Activated T-helper 2 cell treated with anti-CD3 and anti-CD28 coated beads, Interferon-gamma antibody, Interleukin-2, Interleukin-4, amounts not matched to agents 10 μg/mL and 5 μg/mL and 100 μg/mL, durations not matched to agents 14 hours and 24 hours and 36 hours (primary cell): ENCODE data around the gene ARSI. TPM values are rescaled to one million over a fixed set of nuclear protein-coding genes. Genes with fewer than 3 reads are reported as not detected.

Source experiments
- DNase-seq: peaks from one replicate; pipeline ENCODE4 v3.0.0; 2021; ENCODE audit warnings: low spot score
- H3K27ac Mint-ChIP-seq: one replicate; pipeline ENCODE4 v1.8.0; 2021; ENCODE audit warnings: mixed read lengths
- H3K27me3 Mint-ChIP-seq: one replicate; pipeline ENCODE4 v1.8.0; 2021; ENCODE audit warnings: low read depth, mixed read lengths
- H3K36me3 Mint-ChIP-seq: one replicate; pipeline ENCODE4 v1.8.0; 2021; ENCODE audit warnings: low read depth, mixed read lengths
- H3K4me1 Mint-ChIP-seq: one replicate; pipeline ENCODE4 v1.8.0; 2021; ENCODE audit warnings: low read depth, mixed read lengths
- H3K4me3 Mint-ChIP-seq: one replicate; pipeline ENCODE4 v1.8.0; 2021; ENCODE audit warnings: low read depth, mild to moderate bottlenecking, moderate library complexity, mixed read lengths
- H3K9me3 Mint-ChIP-seq: one replicate; pipeline ENCODE4 v1.8.0; 2021; ENCODE audit warnings: mixed read lengths
- intact Hi-C: fragments of 100-400 bp; cut with micrococcal nuclease; formaldehyde crosslinking; loops from one replicate; pipeline ENCODE4 v1.15.1; 2023
- total RNA-seq: library from RNA; stranded (reverse); gene quantifications from 2 replicates; pipeline ENCODE4 v1.2.3, GENCODE V29; 2022

ARSI gene
- total RNA-seq, 1 donor from 2014 or later: not detected

DNA sequence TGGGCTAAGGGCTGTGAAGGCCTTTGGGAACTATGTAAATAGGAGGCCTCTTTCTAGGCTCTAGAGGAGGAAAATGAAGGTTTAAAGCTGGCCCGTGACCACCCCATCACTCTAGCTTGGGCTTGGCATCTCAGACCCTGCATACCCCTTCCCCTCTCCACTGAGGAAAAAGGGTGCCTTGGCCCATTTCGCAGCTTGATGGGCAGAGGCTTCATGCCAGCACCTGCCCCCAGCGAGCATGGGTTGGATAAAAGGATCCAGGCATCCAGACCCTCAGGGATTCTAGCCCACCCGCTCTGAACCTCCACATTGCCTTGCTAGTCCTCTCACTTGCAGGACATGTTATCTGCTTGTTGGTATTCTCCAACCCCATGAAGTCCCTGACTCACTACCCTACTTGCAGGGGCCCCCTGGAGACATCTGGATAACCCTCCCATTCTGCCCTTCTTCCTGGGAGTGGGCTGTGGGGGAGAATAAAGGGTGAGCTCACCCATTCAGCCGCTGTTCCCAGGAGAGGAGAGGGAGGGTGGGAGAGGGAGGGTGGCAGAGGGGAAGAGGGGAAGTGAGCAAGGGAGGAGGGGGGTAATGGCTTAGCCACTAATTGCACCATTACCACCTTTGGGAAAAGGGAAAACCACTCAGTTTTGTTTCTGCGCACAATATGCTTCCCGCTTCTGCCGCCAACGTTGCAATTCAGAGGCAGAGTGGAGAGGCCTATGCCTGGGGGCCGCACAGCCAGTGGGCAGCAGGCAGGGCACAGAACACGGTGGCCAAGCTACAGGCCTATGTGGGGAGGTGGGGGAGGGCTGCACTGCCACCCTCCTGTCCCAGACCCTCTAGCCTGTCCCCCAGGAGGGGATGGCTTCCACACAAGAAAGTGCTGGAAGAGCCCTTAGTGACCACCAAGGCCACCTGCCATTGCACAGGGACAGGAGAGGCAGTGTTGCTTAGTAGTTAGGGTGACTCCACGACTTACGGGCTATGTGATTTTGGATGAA lies 11.0 kb downstream of the ARSI start:
- H3K4me3 Mint-ChIP-seq: no peak overlapping the region
- no peak for DNase-seq
- H3K4me1 Mint-ChIP-seq: no peaks in the 10 kb centered on the region
- no peaks in the 10 kb centered on the region for H3K9me3 Mint-ChIP-seq
- H3K36me3 Mint-ChIP-seq: no peaks in the 10 kb centered on the region
- peaks cover 1% of the 10 kb centered on the region for H3K27me3 Mint-ChIP-seq
- intact Hi-C loops: no loop called here
- no peak overlapping the region for H3K27ac Mint-ChIP-seq

DNA sequence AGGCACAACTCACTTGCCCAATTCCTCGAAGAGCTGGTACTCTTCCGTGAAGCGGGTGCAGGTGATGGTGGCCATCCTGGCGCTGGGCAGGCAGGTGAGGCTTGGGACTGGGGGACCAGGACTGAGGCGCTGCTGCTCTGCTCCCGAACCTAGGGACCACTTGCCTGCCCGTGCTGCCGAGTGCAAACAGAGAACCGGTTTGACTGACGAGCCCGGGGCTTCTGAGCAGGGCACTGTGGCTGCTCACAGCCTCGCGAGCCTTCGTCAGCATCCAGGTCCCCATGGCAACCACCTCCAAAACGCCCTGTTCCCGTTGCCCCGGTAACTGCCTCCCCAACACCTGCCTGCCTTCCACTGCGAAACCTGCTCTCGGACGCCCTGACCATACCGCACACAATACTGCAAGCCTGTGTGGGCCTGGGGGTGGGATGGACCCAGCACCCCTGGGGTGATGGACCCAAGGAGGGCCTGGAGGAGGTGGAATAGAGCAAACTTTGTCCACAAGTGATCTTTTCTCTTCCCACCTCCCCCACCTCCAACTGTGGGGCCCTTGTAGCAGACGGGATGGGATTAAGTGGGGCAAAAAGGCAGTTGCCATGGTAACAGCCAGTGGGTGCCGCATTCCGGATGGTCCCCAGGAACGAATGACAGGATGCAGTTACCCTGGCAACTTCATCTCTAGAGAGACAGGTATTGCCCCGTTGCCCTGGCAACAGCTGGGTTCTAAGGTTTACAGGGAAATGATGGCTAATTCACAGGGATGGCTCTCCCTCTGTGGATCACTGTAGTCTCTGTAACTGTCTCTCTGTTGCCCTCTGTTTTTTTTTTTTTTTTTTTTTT lies 12.9 kb downstream of the ARSI start, which contains the start of gene CAMK2A:
Gene CAMK2A, minus strand, starts transcription at position 223 of the 840 bp plus-strand sequence. Its CDS starts 148 bp downstream, at position 75.
- intact Hi-C loops: no loop called here
- peaks cover 1% of the 10 kb centered on the region for H3K27me3 Mint-ChIP-seq
- no peak within 1 kb of the TSS for H3K4me3 Mint-ChIP-seq
- H3K9me3 Mint-ChIP-seq: no peaks in the 10 kb centered on the region
- no peaks in the 10 kb centered on the region for H3K36me3 Mint-ChIP-seq
- DNase-seq: no peak
- H3K27ac Mint-ChIP-seq: no peak within 1 kb of the TSS
- no peaks in the 10 kb centered on the region for H3K4me1 Mint-ChIP-seq

DNA sequence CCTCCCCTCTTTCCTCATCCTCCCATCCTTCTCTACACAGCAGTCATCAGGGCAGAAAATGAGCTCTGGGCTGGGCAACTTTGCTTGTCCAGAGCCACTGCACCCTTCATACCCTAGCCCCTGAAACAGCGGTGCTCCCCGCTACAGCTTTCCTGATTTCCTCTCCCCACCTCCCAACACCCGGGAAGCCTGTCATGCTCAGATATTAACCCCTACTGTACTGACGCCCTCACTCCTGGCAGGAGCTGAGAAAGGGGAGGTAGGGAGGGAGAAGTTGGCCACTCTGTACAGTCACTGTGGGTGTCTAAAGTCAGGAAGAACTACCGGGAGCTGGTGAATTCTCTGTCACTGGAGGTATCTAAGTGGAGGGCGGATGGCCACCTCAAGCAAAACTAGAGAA lies 13.9 kb downstream of the ARSI start:
- Mint-ChIP-seq H3K27me3 (peaks cover 3% of the 10 kb centered on the region), H3K4me1 (no peaks in the 10 kb centered on the region), H3K36me3 (no peaks in the 10 kb centered on the region), H3K9me3 (no peaks in the 10 kb centered on the region), H3K27ac (no peak overlapping the region), H3K4me3 (no peak overlapping the region)
- no peak for DNase-seq
- intact Hi-C loops: no loop called here

- H3K4me1 Mint-ChIP-seq: no peaks in the 10 kb centered on the region
- no peaks in the 10 kb centered on the region for H3K9me3 Mint-ChIP-seq
- peaks cover 3% of the 10 kb centered on the region for H3K27me3 Mint-ChIP-seq
- no peak overlapping the region for H3K27ac Mint-ChIP-seq
- no peaks in the 10 kb centered on the region for H3K36me3 Mint-ChIP-seq
- no peak for DNase-seq
- no peak overlapping the region for H3K4me3 Mint-ChIP-seq
- intact Hi-C loops: no loop called here
Observed at GRCh38 chr5:150288361-150288760, 14.3 kb downstream of the ARSI start.

GRCh38 chr5:150286820-150287219 lies 15.9 kb downstream of the ARSI start:
- Mint-ChIP-seq H3K27me3 (peaks cover 3% of the 10 kb centered on the region), H3K9me3 (no peaks in the 10 kb centered on the region), H3K36me3 (no peaks in the 10 kb centered on the region), H3K4me1 (no peaks in the 10 kb centered on the region), H3K27ac (no peak overlapping the region), H3K4me3 (no peak overlapping the region)
- intact Hi-C loops: no loop called here
- no peak for DNase-seq

GRCh38 chr5:150285114-150285513 lies 17.6 kb downstream of the ARSI start:
- Mint-ChIP-seq H3K27ac (no peak overlapping the region), H3K4me1 (no peaks in the 10 kb centered on the region), H3K27me3 (peaks cover 3% of the 10 kb centered on the region), H3K9me3 (no peaks in the 10 kb centered on the region), H3K4me3 (no peak overlapping the region), H3K36me3 (no peaks in the 10 kb centered on the region)
- DNase-seq: no peak
- intact Hi-C loops: no loop called here

GRCh38 chr5:150284311-150284710 lies 18.4 kb downstream of the ARSI start:
- Mint-ChIP-seq H3K27ac (no peak overlapping the region), H3K4me3 (no peak overlapping the region), H3K36me3 (no peaks in the 10 kb centered on the region), H3K9me3 (no peaks in the 10 kb centered on the region), H3K27me3 (peaks cover 3% of the 10 kb centered on the region), H3K4me1 (no peaks in the 10 kb centered on the region)
- intact Hi-C loops: no loop called here
- no peak for DNase-seq

GRCh38 chr5:150283904-150284303 lies 18.8 kb downstream of the ARSI start:
- no peaks in the 10 kb centered on the region for H3K36me3 Mint-ChIP-seq
- no peaks in the 10 kb centered on the region for H3K9me3 Mint-ChIP-seq
- no peak overlapping the region for H3K4me3 Mint-ChIP-seq
- no peak for DNase-seq
- H3K27ac Mint-ChIP-seq: no peak overlapping the region
- peaks cover 3% of the 10 kb centered on the region for H3K27me3 Mint-ChIP-seq
- H3K4me1 Mint-ChIP-seq: no peaks in the 10 kb centered on the region
- intact Hi-C loops: no loop called here

DNA sequence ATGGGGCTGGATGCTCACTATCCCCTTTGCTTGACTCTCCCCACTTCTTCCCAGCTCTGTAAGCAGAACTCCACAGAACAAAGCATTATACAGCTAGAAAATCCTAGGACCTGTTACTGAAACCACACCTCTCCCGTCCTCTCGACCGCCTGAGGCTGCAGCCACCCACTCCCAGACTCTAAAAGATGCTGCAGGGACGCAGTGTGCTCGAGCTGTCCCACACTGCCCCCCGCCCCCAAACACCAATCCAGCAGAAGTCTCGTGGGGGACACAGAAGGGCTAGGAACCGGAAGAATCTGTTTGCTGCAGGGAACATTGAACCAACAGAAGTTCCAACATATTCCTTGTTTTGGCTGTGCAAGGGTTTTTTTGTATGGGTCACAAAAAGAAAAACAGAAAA lies 20.7 kb downstream of the ARSI start:
- no peaks in the 10 kb centered on the region for H3K36me3 Mint-ChIP-seq
- no peak overlapping the region for H3K4me3 Mint-ChIP-seq
- H3K9me3 Mint-ChIP-seq: no peaks in the 10 kb centered on the region
- no peak for DNase-seq
- H3K27me3 Mint-ChIP-seq: peaks cover 3% of the 10 kb centered on the region
- H3K27ac Mint-ChIP-seq: no peak overlapping the region
- intact Hi-C loops: no loop called here
- no peaks in the 10 kb centered on the region for H3K4me1 Mint-ChIP-seq

DNA sequence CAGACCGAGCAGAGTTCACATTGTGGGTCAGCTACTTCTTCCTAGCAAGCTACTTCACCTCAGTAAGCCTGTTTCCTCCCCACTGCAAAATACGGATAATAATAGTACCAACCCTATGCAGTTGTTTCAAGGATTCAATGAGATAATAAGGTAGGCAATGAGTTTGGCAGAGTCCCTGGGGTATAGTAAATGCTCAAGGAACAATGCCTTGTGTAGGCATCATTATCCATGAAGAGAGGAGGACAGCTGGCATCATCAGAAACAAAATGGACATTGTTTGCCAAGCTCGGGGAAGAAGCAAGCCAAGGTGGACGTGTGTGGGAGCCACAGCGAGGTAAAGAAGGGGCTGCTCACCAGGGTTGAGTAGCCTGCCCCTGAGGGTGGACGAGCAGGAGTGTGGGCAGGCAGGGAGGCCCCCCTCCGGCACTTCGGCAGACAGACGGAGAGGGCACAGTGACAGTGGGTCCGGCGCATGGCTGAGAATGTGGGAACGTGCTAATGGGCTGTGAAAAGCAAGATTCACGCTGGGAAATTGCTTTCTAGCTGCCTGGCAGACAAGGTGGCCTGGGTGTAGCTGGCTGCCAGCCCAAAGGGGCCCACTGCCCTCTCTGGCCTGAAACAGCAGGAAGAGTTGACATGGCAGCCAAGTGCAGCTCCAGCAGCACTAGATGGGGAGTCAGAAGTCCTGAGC lies 23.2 kb downstream of the ARSI start:
- H3K36me3 Mint-ChIP-seq: no peaks in the 10 kb centered on the region
- no peak overlapping the region for H3K27ac Mint-ChIP-seq
- DNase-seq: no peak
- peaks cover 5% of the 10 kb centered on the region for H3K27me3 Mint-ChIP-seq
- H3K9me3 Mint-ChIP-seq: no peaks in the 10 kb centered on the region
- intact Hi-C loops: no loop called here
- H3K4me1 Mint-ChIP-seq: no peaks in the 10 kb centered on the region
- no peak overlapping the region for H3K4me3 Mint-ChIP-seq

GRCh38 chr5:150278916-150279315 lies 23.8 kb downstream of the ARSI start:
- Mint-ChIP-seq H3K36me3 (no peaks in the 10 kb centered on the region), H3K4me3 (no peak overlapping the region)
- intact Hi-C loops: no loop called here

DNA sequence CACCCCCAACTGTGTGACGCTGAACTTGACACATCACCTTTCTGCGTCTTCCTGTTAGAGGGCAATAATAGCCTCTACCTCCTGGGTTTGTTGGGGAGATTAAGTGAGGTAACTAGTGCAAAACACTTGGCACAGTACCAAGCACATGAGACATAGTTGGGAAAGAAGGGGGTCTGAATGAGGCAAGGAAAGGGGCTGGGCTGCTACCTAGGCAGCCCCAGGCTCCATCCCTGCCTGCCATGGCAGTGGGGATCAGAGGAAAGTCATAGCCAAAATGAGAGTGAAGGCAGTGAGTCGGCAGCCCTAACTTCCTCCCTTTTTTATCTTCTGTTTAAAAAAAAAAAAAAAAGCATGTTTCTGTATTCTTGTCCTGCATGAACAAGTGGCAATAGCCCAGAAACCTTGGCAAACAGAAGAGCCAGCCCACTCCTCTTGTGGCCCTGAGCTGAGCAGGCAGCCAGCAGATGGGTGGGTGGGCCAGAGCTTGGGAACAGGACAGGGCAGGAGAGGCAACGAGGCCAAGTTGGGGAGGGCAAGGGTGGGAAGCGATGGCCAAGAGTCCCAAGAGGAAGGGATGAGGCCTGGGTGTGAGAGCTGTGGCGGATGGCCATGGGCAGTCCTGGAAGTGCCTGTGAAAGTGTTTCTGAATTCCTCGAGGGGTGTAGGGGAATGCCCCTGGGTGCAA lies 24.5 kb downstream of the ARSI start:
- H3K27ac Mint-ChIP-seq: no peak overlapping the region
- no peaks in the 10 kb centered on the region for H3K36me3 Mint-ChIP-seq
- no peak for DNase-seq
- peaks cover 3% of the 10 kb centered on the region for H3K27me3 Mint-ChIP-seq
- intact Hi-C loops: no loop called here
- no peaks in the 10 kb centered on the region for H3K9me3 Mint-ChIP-seq
- H3K4me3 Mint-ChIP-seq: no peak overlapping the region
- no peaks in the 10 kb centered on the region for H3K4me1 Mint-ChIP-seq

More at GRCh38 chr5:150278916-150279315, 23.8 kb downstream of the ARSI start:
- peaks cover 4% of the 10 kb centered on the region for H3K27me3 Mint-ChIP-seq
- no peaks in the 10 kb centered on the region for H3K9me3 Mint-ChIP-seq
- DNase-seq: no peak
- no peak overlapping the region for H3K27ac Mint-ChIP-seq
- H3K4me1 Mint-ChIP-seq: no peaks in the 10 kb centered on the region
